ENCODE data around the gene NOC4L.

NOC4L gene

GRCh38 chr12:132117558-132117875, 26.7 kb upstream of the NOC4L start:
- TF ChIP-seq USF1 (IDR thresholded peaks at IDR 0.05) (no peak), TCF12 (IDR thresholded peaks at IDR 0.05; ENCODE audit: low read depth) (no peak), EP300 (IDR thresholded peaks at IDR 0.05; ENCODE audit: borderline replicate concordance) (no peak)

GRCh38 chr12:132118876-132119275, 25.4 kb upstream of the NOC4L start:
- TF ChIP-seq CEBPB (IDR thresholded peaks at IDR 0.05) (no peak), YY1 (IDR thresholded peaks at IDR 0.05; ENCODE audit: low read depth) (no peak)

GRCh38 chr12:132121283-132121682, 23.0 kb upstream of the NOC4L start:
- TF ChIP-seq CREB1 (IDR thresholded peaks at IDR 0.05; ENCODE audit: low read depth), result no peak
- TF ChIP-seq NFIC (IDR thresholded peaks at IDR 0.05), result no peak
- no peak for TF ChIP-seq USF1 (IDR thresholded peaks at IDR 0.05)
- no peak for TF ChIP-seq ZBTB7A (IDR thresholded peaks at IDR 0.05; ENCODE audit: low read depth)
- no peak for TF ChIP-seq MAX (IDR thresholded peaks at IDR 0.05)

GRCh38 chr12:132123970-132124765, 20.1 kb upstream of the NOC4L start:
- TF ChIP-seq USF1 (IDR thresholded peaks at IDR 0.05) (no peak), CREB1 (IDR thresholded peaks at IDR 0.05; ENCODE audit: low read depth) (no peak), FOXM1 (IDR thresholded peaks at IDR 0.05; ENCODE audit: borderline replicate concordance, low read depth) (no peak)

- TF ChIP-seq CEBPB (IDR thresholded peaks at IDR 0.05) (no peak), REST (IDR thresholded peaks at IDR 0.05; ENCODE audit: low read depth) (no peak), EP300 (IDR thresholded peaks at IDR 0.05; ENCODE audit: borderline replicate concordance) (no peak), YY1 (IDR thresholded peaks at IDR 0.05; ENCODE audit: low read depth) (no peak), FOXM1 (IDR thresholded peaks at IDR 0.05; ENCODE audit: borderline replicate concordance, low read depth) (no peak), RAD21 (IDR thresholded peaks at IDR 0.05; ENCODE audit: low read depth) (no peak), TAF1 (IDR thresholded peaks at IDR 0.05; ENCODE audit: low read depth) (no peak), CREB1 (IDR thresholded peaks at IDR 0.05; ENCODE audit: low read depth) (no peak), ZBTB7A (IDR thresholded peaks at IDR 0.05; ENCODE audit: low read depth) (no peak), MAX (IDR thresholded peaks at IDR 0.05) (no peak), NFIC (IDR thresholded peaks at IDR 0.05) (no peak), TEAD4 (IDR thresholded peaks at IDR 0.05) (no peak), TCF12 (IDR thresholded peaks at IDR 0.05; ENCODE audit: low read depth) (no peak), EGR1 (IDR thresholded peaks at IDR 0.05) (no peak)
Observed at GRCh38 chr12:132124766-132125425, 19.4 kb upstream of the NOC4L start.

- TF ChIP-seq YY1 (IDR thresholded peaks at IDR 0.05; ENCODE audit: low read depth) (no peak), TAF1 (IDR thresholded peaks at IDR 0.05; ENCODE audit: low read depth) (no peak), NFIC (IDR thresholded peaks at IDR 0.05) (no peak), USF1 (IDR thresholded peaks at IDR 0.05) (no peak), CEBPB (IDR thresholded peaks at IDR 0.05) (no peak), RAD21 (IDR thresholded peaks at IDR 0.05; ENCODE audit: low read depth) (no peak), ZBTB7A (IDR thresholded peaks at IDR 0.05; ENCODE audit: low read depth) (no peak)
Observed at GRCh38 chr12:132125736-132126135, 18.5 kb upstream of the NOC4L start.

- TF ChIP-seq CREB1 (IDR thresholded peaks at IDR 0.05; ENCODE audit: low read depth) (no peak), EGR1 (IDR thresholded peaks at IDR 0.05) (no peak), USF1 (IDR thresholded peaks at IDR 0.05) (no peak), YY1 (IDR thresholded peaks at IDR 0.05; ENCODE audit: low read depth) (no peak), RAD21 (IDR thresholded peaks at IDR 0.05; ENCODE audit: low read depth) (no peak), ZBTB7A (IDR thresholded peaks at IDR 0.05; ENCODE audit: low read depth) (no peak), REST (IDR thresholded peaks at IDR 0.05; ENCODE audit: low read depth) (no peak)
Observed at GRCh38 chr12:132127041-132127440, 17.2 kb upstream of the NOC4L start.

All from Ishikawa (cell line).